ENCODE data around the gene HFE. TPM values are rescaled to one million over a fixed set of nuclear protein-coding genes. Genes with fewer than 3 reads are reported as not detected.
A peak's percentile ranks its signal among the peaks of the same experiment; 100 is the strongest.

Gene HFE
- total and polyA plus RNA-seq, 2 of the 13 experiments (the other 11 are each of a cell fraction or from before 2014, with no cell fraction given) = 3.7 to 6.3 TPM

DNA sequence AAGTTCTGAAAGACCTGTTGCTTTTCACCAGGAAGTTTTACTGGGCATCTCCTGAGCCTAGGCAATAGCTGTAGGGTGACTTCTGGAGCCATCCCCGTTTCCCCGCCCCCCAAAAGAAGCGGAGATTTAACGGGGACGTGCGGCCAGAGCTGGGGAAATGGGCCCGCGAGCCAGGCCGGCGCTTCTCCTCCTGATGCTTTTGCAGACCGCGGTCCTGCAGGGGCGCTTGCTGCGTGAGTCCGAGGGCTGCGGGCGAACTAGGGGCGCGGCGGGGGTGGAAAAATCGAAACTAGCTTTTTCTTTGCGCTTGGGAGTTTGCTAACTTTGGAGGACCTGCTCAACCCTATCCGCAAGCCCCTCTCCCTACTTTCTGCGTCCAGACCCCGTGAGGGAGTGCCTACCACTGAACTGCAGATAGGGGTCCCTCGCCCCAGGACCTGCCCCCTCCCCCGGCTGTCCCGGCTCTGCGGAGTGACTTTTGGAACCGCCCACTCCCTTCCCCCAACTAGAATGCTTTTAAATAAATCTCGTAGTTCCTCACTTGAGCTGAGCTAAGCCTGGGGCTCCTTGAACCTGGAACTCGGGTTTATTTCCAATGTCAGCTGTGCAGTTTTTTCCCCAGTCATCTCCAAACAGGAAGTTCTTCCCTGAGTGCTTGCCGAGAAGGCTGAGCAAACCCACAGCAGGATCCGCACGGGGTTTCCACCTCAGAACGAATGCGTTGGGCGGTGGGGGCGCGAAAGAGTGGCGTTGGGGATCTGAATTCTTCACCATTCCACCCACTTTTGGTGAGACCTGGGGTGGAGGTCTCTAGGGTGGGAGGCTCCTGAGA lies at the start of gene HFE (continued):
- TF ChIP-seq ZNF17 (CRISPR knock-in tag; IDR thresholded peaks at IDR 0.05) = no peak
- no peak for TF ChIP-seq SMC3 (IDR thresholded peaks at IDR 0.05; ENCODE audit: low read length)
- no peak for TF ChIP-seq ZNF326 (CRISPR knock-in tag; IDR thresholded peaks at IDR 0.05; ENCODE audit: borderline replicate concordance)
- TF ChIP-seq, protein P1, sequence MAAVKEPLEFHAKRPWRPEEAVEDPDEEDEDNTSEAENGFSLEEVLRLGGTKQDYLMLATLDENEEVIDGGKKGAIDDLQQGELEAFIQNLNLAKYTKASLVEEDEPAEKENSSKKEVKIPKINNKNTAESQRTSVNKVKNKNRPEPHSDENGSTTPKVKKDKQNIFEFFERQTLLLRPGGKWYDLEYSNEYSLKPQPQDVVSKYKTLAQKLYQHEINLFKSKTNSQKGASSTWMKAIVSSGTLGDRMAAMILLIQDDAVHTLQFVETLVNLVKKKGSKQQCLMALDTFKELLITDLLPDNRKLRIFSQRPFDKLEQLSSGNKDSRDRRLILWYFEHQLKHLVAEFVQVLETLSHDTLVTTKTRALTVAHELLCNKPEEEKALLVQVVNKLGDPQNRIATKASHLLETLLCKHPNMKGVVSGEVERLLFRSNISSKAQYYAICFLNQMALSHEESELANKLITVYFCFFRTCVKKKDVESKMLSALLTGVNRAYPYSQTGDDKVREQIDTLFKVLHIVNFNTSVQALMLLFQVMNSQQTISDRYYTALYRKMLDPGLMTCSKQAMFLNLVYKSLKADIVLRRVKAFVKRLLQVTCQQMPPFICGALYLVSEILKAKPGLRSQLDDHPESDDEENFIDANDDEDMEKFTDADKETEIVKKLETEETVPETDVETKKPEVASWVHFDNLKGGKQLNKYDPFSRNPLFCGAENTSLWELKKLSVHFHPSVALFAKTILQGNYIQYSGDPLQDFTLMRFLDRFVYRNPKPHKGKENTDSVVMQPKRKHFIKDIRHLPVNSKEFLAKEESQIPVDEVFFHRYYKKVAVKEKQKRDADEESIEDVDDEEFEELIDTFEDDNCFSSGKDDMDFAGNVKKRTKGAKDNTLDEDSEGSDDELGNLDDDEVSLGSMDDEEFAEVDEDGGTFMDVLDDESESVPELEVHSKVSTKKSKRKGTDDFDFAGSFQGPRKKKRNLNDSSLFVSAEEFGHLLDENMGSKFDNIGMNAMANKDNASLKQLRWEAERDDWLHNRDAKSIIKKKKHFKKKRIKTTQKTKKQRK (IDR thresholded peaks at IDR 0.05; ENCODE audit: low read length) = no peak
- TF ChIP-seq ZNF598 (CRISPR knock-in tag; IDR thresholded peaks at IDR 0.05; ENCODE audit: borderline replicate concordance) = no peak
- peak; percentile 84 for TF ChIP-seq ZNF292 (CRISPR knock-in tag; IDR thresholded peaks at IDR 0.05; ENCODE audit: borderline replicate concordance, low read depth)
- TF ChIP-seq, protein P2, sequence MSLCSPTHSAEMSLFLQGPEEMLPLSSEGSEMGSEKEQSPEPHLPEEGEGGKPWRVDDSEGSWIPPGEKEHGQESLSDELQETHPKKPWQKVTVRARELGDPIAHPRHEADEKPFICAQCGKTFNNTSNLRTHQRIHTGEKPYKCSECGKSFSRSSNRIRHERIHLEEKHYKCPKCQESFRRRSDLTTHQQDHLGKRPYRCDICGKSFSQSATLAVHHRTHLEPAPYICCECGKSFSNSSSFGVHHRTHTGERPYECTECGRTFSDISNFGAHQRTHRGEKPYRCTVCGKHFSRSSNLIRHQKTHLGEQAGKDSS (CRISPR knock-in tag; IDR thresholded peaks at IDR 0.05; ENCODE audit: borderline replicate concordance, low read depth) = peak; percentile 80; the same call in 1 of the 2 replicates
- TF ChIP-seq, protein P3, sequence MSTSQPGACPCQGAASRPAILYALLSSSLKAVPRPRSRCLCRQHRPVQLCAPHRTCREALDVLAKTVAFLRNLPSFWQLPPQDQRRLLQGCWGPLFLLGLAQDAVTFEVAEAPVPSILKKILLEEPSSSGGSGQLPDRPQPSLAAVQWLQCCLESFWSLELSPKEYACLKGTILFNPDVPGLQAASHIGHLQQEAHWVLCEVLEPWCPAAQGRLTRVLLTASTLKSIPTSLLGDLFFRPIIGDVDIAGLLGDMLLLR (CRISPR knock-in tag; IDR thresholded peaks at IDR 0.05) = no peak; the same call in 1 of the 2 replicates
- peak; percentile 58 for TF ChIP-seq POLR2AphosphoS5 (IDR thresholded peaks at IDR 0.05; ENCODE audit: low read depth, low read length)
- TF ChIP-seq ATF7-NPFF (CRISPR knock-in tag; IDR thresholded peaks at IDR 0.05; ENCODE audit: low read depth) = no peak
- TF ChIP-seq, protein P4, sequence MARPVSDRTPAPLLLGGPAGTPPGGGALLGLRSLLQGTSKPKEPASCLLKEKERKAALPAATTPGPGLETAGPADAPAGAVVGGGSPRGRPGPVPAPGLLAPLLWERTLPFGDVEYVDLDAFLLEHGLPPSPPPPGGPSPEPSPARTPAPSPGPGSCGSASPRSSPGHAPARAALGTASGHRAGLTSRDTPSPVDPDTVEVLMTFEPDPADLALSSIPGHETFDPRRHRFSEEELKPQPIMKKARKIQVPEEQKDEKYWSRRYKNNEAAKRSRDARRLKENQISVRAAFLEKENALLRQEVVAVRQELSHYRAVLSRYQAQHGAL (CRISPR knock-in tag; IDR thresholded peaks at IDR 0.05; ENCODE audit: not compliant biosample characterization) = no peak
- TF ChIP-seq, protein P5, sequence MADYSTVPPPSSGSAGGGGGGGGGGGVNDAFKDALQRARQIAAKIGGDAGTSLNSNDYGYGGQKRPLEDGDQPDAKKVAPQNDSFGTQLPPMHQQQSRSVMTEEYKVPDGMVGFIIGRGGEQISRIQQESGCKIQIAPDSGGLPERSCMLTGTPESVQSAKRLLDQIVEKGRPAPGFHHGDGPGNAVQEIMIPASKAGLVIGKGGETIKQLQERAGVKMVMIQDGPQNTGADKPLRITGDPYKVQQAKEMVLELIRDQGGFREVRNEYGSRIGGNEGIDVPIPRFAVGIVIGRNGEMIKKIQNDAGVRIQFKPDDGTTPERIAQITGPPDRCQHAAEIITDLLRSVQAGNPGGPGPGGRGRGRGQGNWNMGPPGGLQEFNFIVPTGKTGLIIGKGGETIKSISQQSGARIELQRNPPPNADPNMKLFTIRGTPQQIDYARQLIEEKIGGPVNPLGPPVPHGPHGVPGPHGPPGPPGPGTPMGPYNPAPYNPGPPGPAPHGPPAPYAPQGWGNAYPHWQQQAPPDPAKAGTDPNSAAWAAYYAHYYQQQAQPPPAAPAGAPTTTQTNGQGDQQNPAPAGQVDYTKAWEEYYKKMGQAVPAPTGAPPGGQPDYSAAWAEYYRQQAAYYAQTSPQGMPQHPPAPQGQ (CRISPR knock-in tag; IDR thresholded peaks at IDR 0.05; ENCODE audit: borderline replicate concordance) = no peak
- TF ChIP-seq PPARG (CRISPR knock-in tag; conservative IDR thresholded peaks at IDR 0.05) = no peak
- no peak for TF ChIP-seq ADNP (CRISPR knock-in tag; IDR thresholded peaks at IDR 0.05)
- TF ChIP-seq, protein P6, sequence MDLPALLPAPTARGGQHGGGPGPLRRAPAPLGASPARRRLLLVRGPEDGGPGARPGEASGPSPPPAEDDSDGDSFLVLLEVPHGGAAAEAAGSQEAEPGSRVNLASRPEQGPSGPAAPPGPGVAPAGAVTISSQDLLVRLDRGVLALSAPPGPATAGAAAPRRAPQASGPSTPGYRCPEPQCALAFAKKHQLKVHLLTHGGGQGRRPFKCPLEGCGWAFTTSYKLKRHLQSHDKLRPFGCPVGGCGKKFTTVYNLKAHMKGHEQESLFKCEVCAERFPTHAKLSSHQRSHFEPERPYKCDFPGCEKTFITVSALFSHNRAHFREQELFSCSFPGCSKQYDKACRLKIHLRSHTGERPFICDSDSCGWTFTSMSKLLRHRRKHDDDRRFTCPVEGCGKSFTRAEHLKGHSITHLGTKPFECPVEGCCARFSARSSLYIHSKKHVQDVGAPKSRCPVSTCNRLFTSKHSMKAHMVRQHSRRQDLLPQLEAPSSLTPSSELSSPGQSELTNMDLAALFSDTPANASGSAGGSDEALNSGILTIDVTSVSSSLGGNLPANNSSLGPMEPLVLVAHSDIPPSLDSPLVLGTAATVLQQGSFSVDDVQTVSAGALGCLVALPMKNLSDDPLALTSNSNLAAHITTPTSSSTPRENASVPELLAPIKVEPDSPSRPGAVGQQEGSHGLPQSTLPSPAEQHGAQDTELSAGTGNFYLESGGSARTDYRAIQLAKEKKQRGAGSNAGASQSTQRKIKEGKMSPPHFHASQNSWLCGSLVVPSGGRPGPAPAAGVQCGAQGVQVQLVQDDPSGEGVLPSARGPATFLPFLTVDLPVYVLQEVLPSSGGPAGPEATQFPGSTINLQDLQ (CRISPR knock-in tag; IDR thresholded peaks at IDR 0.05) = peak; percentile 93; the same call in 1 of the 2 replicates
- TF ChIP-seq ZNF333 (CRISPR knock-in tag; IDR thresholded peaks at IDR 0.05; ENCODE audit: borderline replicate concordance) = no peak
- TF ChIP-seq ZNF547 (CRISPR knock-in tag; IDR thresholded peaks at IDR 0.05) = peak; percentile 17; the same call in 1 of the 2 replicates
